ENCODE measurements around the gene TIMM44.
"Not testable (repeated sequence)": the region's sequence is repeated elsewhere in the genome, so short reads cannot be mapped to it uniquely, and the experiment has no call there.

Gene TIMM44

GRCh38 chr19:7900401-7900870 lies 43.0 kb downstream of the TIMM44 start:
- no peak for DNase-seq (ENCODE audit: low read depth)

- no peak for DNase-seq (ENCODE audit: low read depth)
These were observed 43.6 kb downstream of the TIMM44 start for GRCh38 chr19:7899751-7900378.

- DNase-seq (ENCODE audit: low read depth): no peak
These were observed 44.5 kb downstream of the TIMM44 start for GRCh38 chr19:7898967-7899366.

- no peak for DNase-seq (ENCODE audit: low read depth)
These were observed 46.2 kb downstream of the TIMM44 start for GRCh38 chr19:7897292-7897691.

DNA sequence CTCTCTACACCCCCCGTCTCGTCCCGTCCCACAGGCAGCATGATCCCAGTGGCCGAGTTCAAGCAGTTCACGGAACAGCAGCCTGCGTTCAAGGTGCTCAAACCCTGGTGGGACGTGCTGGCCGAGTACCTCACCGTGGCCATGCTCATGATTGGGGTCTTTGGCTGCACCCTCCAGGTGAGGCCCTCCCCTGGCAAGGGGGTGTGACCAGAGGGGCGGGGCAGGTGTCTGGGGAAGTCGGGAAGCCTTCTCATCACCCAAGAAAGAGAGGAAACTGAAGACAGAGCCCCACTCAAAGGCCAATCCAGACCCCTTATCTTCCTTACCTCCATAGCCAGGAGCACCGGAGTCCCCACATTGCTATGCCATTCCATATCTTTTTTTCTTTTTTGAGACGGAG lies 47.9 kb downstream of the TIMM44 start:
- DNase-seq (ENCODE audit: low read depth): no peak

- DNase-seq (ENCODE audit: low read depth): no peak
These were observed 48.7 kb downstream of the TIMM44 start for GRCh38 chr19:7894612-7895309.

GRCh38 chr19:7893362-7894101 lies 49.9 kb downstream of the TIMM44 start:
- not testable (repeated sequence) for DNase-seq (ENCODE audit: low read depth)

DNA sequence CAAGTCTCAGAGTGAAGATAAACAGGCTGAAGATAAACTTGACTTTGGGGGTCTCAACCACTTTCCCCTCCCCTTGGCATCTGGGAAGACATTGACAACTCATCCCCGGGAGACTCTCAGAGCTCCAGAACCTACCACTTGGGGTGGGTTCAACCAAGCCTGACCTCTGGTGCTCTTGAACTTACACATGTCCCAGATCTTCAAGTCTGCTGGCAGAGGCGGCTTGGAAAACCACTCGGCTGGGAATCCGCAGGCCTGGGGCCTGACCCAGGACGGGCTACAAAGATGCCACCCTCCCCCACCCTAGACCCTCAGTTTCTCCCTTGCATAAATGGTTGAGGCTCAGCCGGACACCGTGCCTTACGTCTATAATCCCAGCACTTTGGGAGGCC lies 54.6 kb downstream of the TIMM44 start:
- DNase-seq (ENCODE audit: low read depth): no peak

DNA sequence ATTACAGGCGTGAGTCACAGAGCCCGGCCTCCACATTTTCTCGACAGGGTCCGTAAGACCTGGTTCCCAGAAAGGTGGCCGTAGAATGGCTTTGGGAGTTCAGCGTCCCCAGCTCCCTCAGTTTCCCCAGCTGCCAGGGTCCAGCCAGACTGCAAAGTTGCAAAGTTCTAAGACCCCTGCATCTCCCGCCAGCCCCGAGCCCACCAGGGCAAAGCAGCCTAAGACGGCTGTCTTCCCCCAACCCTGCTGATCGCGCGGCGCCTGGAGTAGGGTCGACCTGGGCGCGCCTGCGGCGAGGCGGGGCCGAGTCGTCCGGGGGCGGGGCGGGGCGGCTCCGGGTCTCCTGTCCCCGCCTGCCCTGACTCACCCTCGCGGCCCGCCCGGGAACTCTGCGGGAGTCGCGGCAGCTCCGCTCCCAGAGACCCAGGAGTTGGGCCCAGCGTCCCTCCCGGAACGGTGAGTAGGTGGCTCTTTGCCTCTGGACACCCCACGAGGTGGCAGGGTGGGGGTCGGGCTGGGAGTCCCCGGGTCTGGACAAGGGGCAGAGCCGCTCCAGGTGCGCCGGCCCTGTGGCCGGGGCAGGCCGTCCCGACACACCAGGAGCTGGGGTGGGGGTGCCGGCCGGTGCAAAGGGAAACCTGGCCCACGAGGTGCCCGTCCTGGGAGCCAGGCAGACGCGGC lies 55.2 kb downstream of the TIMM44 start, which contains the start of gene LRRC8E:
Gene LRRC8E (plus strand): TSS at position 366 of the 681 bp plus-strand sequence. CDS start 7,094 bp downstream, outside the sequence.
- no peak for DNase-seq (ENCODE audit: low read depth)

- no peak for DNase-seq (ENCODE audit: low read depth)
These were observed 55.9 kb downstream of the TIMM44 start for GRCh38 chr19:7887408-7888144.

- no peak for DNase-seq (ENCODE audit: low read depth)
These were observed 57.6 kb downstream of the TIMM44 start for GRCh38 chr19:7885818-7886217.

- DNase-seq (ENCODE audit: low read depth): no peak
These were observed 59.5 kb downstream of the TIMM44 start for GRCh38 chr19:7883796-7884570.

- DNase-seq (ENCODE audit: low read depth): no peak
These were observed 60.4 kb downstream of the TIMM44 start for GRCh38 chr19:7883105-7883504.

DNA sequence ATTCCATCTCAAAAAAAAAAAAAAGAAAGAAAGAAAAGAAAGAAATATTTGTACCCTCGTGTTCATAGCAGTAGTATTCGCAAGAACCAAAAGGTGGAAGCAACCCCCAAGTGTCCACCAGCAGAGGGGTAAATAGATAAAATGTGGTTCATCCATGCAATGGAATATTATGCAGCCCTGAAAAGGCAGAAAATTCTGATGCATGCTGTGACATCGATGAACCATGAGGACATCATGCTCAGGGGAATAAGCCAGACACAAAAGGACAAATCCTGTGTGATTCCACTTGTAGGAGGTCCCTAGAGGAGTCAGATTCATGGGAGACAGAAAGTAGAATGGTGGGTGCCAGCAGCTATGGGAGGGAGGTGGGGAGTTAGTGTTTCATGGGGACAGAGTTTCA lies 61.6 kb downstream of the TIMM44 start:
- DNase-seq (ENCODE audit: low read depth): no peak

GRCh38 chr19:7879836-7880235 lies 63.6 kb downstream of the TIMM44 start:
- DNase-seq (ENCODE audit: low read depth): no peak

DNA sequence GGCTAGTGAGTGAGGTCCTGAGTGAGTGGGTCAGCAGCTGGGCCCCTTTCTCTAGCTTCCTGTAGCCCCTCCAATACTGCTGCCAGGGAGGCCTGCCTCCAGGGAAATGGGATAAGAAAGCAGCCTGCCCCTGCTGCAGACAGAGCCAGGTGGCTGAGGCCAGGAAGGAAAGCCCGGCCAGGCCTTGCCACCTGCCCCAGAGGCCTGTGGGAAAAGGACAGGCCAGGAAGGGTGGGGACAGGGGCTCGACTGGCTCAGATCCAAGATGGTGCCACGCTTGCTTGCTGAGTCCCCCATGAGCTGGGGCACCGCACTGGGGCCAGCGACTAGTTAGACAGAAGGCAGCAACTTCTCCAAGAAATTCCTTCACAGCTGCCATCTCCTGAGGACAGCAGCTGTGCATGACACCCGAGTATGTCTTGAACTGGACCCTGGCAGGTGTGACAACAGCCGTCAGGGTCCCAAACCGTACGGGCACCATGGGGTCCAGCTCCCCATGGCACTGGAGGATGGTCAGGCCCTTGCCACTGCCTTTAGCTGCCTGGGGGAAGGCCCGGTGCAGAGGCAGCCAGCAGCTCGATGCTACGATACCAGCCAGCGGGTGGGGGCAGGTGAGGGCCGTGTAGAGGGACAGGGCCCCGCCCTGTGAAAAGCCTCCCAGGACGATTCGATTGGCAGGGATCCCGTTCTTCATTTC lies 64.2 kb downstream of the TIMM44 start:
- no peak for DNase-seq (ENCODE audit: low read depth)

- no peak for DNase-seq (ENCODE audit: low read depth)
These were observed 66.1 kb downstream of the TIMM44 start for GRCh38 chr19:7877249-7877836.

All from fibroblast of the conjunctiva (primary cell).